Lung (tissue), 12 donors: ENCODE results near the gene NLGN1. TPM values are rescaled to one million over a fixed set of nuclear protein-coding genes. Genes with fewer than 3 reads are reported as not detected.

Source experiments
- ATAC-seq: fragments of 200-7000 bp; cut with Tn5 transposase; one replicate; pipeline ENCODE4 v1.9.1; 2020; ENCODE audit warnings: moderate number of reproducible peaks; ENCODE audit not compliant: insufficient read depth, low FRiP score
- DNase-seq, 3 donors: peaks; one replicate each; pipeline ENCODE4 v3.0.0-alpha.2; 2013 to 2017
- H3K27ac ChIP-seq, 2 donors: one replicate each; pipeline ENCODE4 v1.5.1; 2013; ENCODE audit warnings: mild to moderate bottlenecking in 2 of 2, moderate library complexity in 2 of 2, control low read depth in 1 of 2, inconsistent platforms in 1 of 2, low read depth in 1 of 2, low read length in 1 of 2
- H3K27me3 ChIP-seq, 3 donors: one replicate each; pipeline ENCODE4 v1.5.1; 2013; ENCODE audit warnings: low read length in 2 of 3; ENCODE audit not compliant: control insufficient read depth in 3 of 3, insufficient read depth in 3 of 3
- H3K36me3 ChIP-seq, 4 donors: one replicate each; pipeline ENCODE4 v1.5.1; 2013; ENCODE audit warnings: low read length in 4 of 4, mild to moderate bottlenecking in 1 of 4, moderate library complexity in 1 of 4; ENCODE audit not compliant: control insufficient read depth in 4 of 4, insufficient read depth in 4 of 4
- H3K4me1 ChIP-seq, 5 donors: one replicate each; pipeline ENCODE4 v1.5.1; 2013; ENCODE audit warnings: low read length in 5 of 5, mild to moderate bottlenecking in 2 of 5, moderate library complexity in 1 of 5; ENCODE audit not compliant: control insufficient read depth in 5 of 5, insufficient read depth in 5 of 5
- H3K4me3 ChIP-seq: one replicate; pipeline ENCODE4 v1.5.1; 2013; ENCODE audit warnings: mild to moderate bottlenecking, control low read depth, moderate library complexity
- H3K9ac ChIP-seq, 2 donors: one replicate each; pipeline ENCODE4 v1.5.1; 2013; ENCODE audit warnings: low read length in 2 of 2, control low read depth in 1 of 2; ENCODE audit not compliant: insufficient read depth in 1 of 2
- H3K9me3 ChIP-seq, 4 donors: one replicate each; pipeline ENCODE4 v1.5.1; 2013; ENCODE audit warnings: low read length in 3 of 4, mild to moderate bottlenecking in 1 of 4, moderate library complexity in 1 of 4; ENCODE audit not compliant: control insufficient read depth in 4 of 4, insufficient read depth in 3 of 4
- CTCF ChIP-seq: IDR thresholded peaks from 2 replicates; pipeline ENCODE4 v1.5.1; 2012; ENCODE audit warnings: mild to moderate bottlenecking; ENCODE audit errors: control extremely low read depth, extremely low read depth
- WGBS, 2 donors: extraction: QIAGEN DNeasy Blood & Tissue Kit; methylation state at CpG; one replicate each; pipeline ENCODE4 v1.1.7; 2013; 5-methylcytosine and 5-hydroxymethylcytosine counted together
- polyA plus RNA-seq, 2 donors: library from polyadenylated mRNA; stranded (reverse); fragments of 200-250 nt; gene quantifications; one replicate each; pipeline ENCODE4 v1.2.1, GENCODE V29; 2013
- total RNA-seq, 2 donors: library from RNA; depleted of rRNA in 1 of 2; stranded (reverse); fragments of >200 nt in 1 of 2; gene quantifications; one replicate each; pipeline ENCODE4 v1.2.1, GENCODE V29; 2014 to 2021
- donor health status: control.
- donor health status: control.
- donor health status: Bipolar disorder and iron deficiency.
- donor health status: healthy.
- donor health status: DM: yes; HTN: yes; CAD: no.

Gene NLGN1
- total and polyA plus RNA-seq, 4 donors, result 0.24 to 22.2 (median 1.9) TPM

- Histone ChIP-seq H3K9ac (no peak overlapping the region), H3K36me3 (no peaks in the 10 kb centered on the region), H3K4me3 (no peak overlapping the region), H3K9me3 (no peaks in the 10 kb centered on the region), H3K27ac (no peak overlapping the region), H3K4me1 (peaks cover 0 to 9% (median 0%) of the 10 kb centered on the region in 5 donors), H3K27me3 (no peaks in the 10 kb centered on the region)
- DNase-seq (no peak), ATAC-seq (no peak)
- WGBS, 2 donors, result 95 to 98% methylated on average over 2 of the region's 2 CpGs
- no peak for TF ChIP-seq CTCF
Observed at GRCh38 chr3:174233511-174233910, 836.0 kb downstream of the NLGN1 start.

GRCh38 chr3:174242311-174243041 lies 844.9 kb downstream of the NLGN1 start:
- Histone ChIP-seq H3K36me3 (no peaks in the 10 kb centered on the region), H3K27ac (no peak overlapping the region), H3K4me3 (no peak overlapping the region), H3K4me1 (peaks cover 0 to 18% (median 0%) of the 10 kb centered on the region in 5 donors), H3K9me3 (no peaks in the 10 kb centered on the region), H3K27me3 (no peaks in the 10 kb centered on the region), H3K9ac (no peak overlapping the region)
- WGBS, 2 donors, result 84 to 92% methylated on average over 10 of the region's 10 CpGs
- peak; percentile 34 to 49 (median 39) for DNase-seq
- ATAC-seq, result no peak
- TF ChIP-seq CTCF, result no peak

- Histone ChIP-seq H3K27ac (no peak overlapping the region), H3K27me3 (no peaks in the 10 kb centered on the region), H3K4me1 (peaks cover 0 to 23% (median 0%) of the 10 kb centered on the region in 5 donors), H3K36me3 (no peaks in the 10 kb centered on the region), H3K9me3 (no peaks in the 10 kb centered on the region), H3K9ac (no peak overlapping the region), H3K4me3 (no peak overlapping the region)
- no peak for ATAC-seq
- TF ChIP-seq CTCF, result no peak
- peak; percentile 32 to 76 (median 68) for DNase-seq
- 54 to 66% methylated on average over 2 of the region's 2 CpGs for WGBS, 2 donors
Observed at GRCh38 chr3:174243171-174243570, 845.6 kb downstream of the NLGN1 start.

GRCh38 chr3:174247687-174248152 lies 850.2 kb downstream of the NLGN1 start:
- H3K27me3 ChIP-seq, result no peaks in the 10 kb centered on the region
- no peak for TF ChIP-seq CTCF
- H3K9ac ChIP-seq, result no peak overlapping the region
- 29 to 63% methylated on average over 1 of the region's 1 CpG for WGBS, 2 donors
- no peak overlapping the region for H3K4me3 ChIP-seq
- H3K27ac ChIP-seq, result no peak overlapping the region
- DNase-seq, result peak in 1 of 3 donors; percentile 25
- no peaks in the 10 kb centered on the region for H3K36me3 ChIP-seq
- H3K4me1 ChIP-seq, result peaks cover 0 to 41% (median 0%) of the 10 kb centered on the region in 5 donors
- H3K9me3 ChIP-seq, result no peaks in the 10 kb centered on the region
- ATAC-seq, result no peak
